ENCODE results near the gene IQGAP2.

The IQGAP2 gene

GRCh38 chr5:76383126-76383832 lies 19.8 kb upstream of the IQGAP2 start:
- no peak for DNase-seq (ENCODE audit: low read depth)
- no peak overlapping the region for H3K4me3 ChIP-seq (ENCODE audit: low read depth, low read length)
- no peak for TF ChIP-seq CTCF (IDR thresholded peaks at IDR 0.05; ENCODE audit: low read depth, low read length, missing control alignments)
- in situ Hi-C loops (cut with HindIII; ENCODE audit: low sequenced_read_pairs), result no loop called here

- in situ Hi-C loops (cut with HindIII; ENCODE audit: low sequenced_read_pairs), result no loop called here
Measured at GRCh38 chr5:76384189-76384588, 18.9 kb upstream of the IQGAP2 start.

GRCh38 chr5:76384705-76385104 lies 18.4 kb upstream of the IQGAP2 start:
- no peak for TF ChIP-seq CTCF (IDR thresholded peaks at IDR 0.05; ENCODE audit: low read depth, low read length, missing control alignments)
- no peak for DNase-seq (ENCODE audit: low read depth)
- in situ Hi-C loops (cut with HindIII; ENCODE audit: low sequenced_read_pairs), result no loop called here
- H3K4me3 ChIP-seq (ENCODE audit: low read depth, low read length), result no peak overlapping the region

More at GRCh38 chr5:76384189-76384588, 18.9 kb upstream of the IQGAP2 start:
- DNase-seq (ENCODE audit: low read depth), result no peak
- no peak overlapping the region for H3K4me3 ChIP-seq (ENCODE audit: low read depth, low read length)
- TF ChIP-seq CTCF (IDR thresholded peaks at IDR 0.05; ENCODE audit: low read depth, low read length, missing control alignments), result no peak

GRCh38 chr5:76385540-76385939 lies 17.5 kb upstream of the IQGAP2 start:
- DNase-seq (ENCODE audit: low read depth), result no peak
- TF ChIP-seq CTCF (IDR thresholded peaks at IDR 0.05; ENCODE audit: low read depth, low read length, missing control alignments), result no peak
- no peak overlapping the region for H3K4me3 ChIP-seq (ENCODE audit: low read depth, low read length)
- in situ Hi-C loops (cut with HindIII; ENCODE audit: low sequenced_read_pairs), result no loop called here

GRCh38 chr5:76386360-76386759 lies 16.7 kb upstream of the IQGAP2 start:
- TF ChIP-seq CTCF (IDR thresholded peaks at IDR 0.05; ENCODE audit: low read depth, low read length, missing control alignments), result no peak
- in situ Hi-C loops (cut with HindIII; ENCODE audit: low sequenced_read_pairs), result no loop called here
- no peak overlapping the region for H3K4me3 ChIP-seq (ENCODE audit: low read depth, low read length)
- DNase-seq (ENCODE audit: low read depth), result no peak

- no peak for TF ChIP-seq CTCF (IDR thresholded peaks at IDR 0.05; ENCODE audit: low read depth, low read length, missing control alignments)
- in situ Hi-C loops (cut with HindIII; ENCODE audit: low sequenced_read_pairs), result no loop called here
- DNase-seq (ENCODE audit: low read depth), result no peak
- H3K4me3 ChIP-seq (ENCODE audit: low read depth, low read length), result no peak overlapping the region
Measured at GRCh38 chr5:76388236-76388635, 14.8 kb upstream of the IQGAP2 start.

All from astrocyte of the cerebellum (primary cell).